GM21381 (cell line): Measurements from ENCODE around the gene HSPB7.
"Not testable (repeated sequence)": the region's sequence is repeated elsewhere in the genome, so short reads cannot be mapped to it uniquely, and the experiment has no call there.

ENCODE experiments used
- ATAC-seq: cut with Tn5 transposase; IDR thresholded peaks from one replicate; pipeline ENCODE4 v1.9.1; 2021; ENCODE audit warnings: mild to moderate bottlenecking, moderate library complexity; ENCODE audit not compliant: unreplicated experiment

The HSPB7 gene

DNA sequence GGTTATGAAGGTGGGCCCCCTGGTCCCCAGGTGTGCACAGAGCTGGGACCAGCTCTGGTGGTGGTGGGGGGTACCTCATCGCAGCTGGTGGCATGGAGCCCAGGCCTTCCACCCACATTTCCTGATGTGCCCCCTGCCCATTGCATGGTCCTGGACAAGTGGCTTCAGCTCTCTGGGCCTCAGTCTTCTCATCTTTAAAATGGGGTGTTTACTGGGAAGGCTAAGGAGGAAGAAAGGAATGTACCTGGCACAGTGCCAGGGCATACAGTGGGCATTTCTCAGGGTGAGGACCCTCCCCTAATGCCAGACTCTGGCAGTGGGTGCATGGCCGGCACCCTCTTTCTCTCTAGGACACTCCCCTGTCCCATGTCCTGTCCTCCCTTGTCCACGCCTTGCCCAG is 33.2 kb upstream of the HSPB7 start:
- ATAC-seq: no peak

DNA sequence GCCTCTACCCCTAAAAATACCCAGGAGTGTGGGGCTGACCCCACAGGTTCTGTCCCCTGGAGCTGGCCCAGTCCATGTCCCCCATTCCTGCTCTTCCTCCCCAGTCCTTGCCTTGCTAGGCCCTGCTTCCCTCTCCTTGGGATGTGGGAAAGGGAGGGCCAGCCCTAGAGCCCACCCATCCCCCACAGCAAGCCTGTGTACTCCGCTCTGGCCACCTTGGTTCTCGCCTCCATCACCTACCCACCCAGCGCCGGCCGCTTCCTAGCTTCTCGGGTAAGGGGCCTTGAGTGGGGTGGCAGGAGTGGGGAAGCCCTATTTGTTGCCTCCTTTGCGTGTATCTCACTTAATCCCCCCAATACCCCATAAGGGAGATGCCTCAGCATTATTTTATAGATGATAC is 32.5 kb upstream of the HSPB7 start:
- ATAC-seq: no peak

DNA sequence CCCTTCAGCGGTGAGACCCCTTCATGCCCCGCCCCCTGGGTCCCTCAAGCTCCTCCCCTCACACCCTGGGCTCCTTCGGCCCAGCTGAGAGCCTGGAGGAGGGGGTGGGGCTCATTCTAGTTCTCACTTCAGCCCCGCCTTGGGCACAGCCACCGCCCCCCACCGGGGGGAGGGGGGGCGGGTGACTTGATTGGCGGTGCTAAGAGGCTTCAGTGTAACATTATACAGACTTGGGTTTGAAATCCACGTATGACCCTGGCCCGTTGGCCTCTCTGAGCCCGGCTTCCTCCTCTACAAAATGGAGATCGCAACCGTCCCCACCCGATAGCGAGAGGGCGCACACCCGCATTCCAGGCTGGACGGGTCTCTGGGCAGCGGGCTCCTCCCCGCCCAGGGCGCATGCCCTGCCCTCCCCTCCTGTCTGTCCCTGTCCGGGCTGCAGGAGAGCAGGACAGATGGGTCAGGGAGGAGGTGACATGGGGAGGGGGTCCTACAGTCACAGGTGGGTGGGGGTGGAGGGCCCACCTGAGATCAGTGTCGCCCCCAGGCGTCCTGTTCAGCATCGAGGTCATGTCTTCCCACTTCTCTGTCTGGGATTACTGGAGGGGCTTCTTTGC is 30.8 kb upstream of the HSPB7 start:
- no peak for ATAC-seq

DNA sequence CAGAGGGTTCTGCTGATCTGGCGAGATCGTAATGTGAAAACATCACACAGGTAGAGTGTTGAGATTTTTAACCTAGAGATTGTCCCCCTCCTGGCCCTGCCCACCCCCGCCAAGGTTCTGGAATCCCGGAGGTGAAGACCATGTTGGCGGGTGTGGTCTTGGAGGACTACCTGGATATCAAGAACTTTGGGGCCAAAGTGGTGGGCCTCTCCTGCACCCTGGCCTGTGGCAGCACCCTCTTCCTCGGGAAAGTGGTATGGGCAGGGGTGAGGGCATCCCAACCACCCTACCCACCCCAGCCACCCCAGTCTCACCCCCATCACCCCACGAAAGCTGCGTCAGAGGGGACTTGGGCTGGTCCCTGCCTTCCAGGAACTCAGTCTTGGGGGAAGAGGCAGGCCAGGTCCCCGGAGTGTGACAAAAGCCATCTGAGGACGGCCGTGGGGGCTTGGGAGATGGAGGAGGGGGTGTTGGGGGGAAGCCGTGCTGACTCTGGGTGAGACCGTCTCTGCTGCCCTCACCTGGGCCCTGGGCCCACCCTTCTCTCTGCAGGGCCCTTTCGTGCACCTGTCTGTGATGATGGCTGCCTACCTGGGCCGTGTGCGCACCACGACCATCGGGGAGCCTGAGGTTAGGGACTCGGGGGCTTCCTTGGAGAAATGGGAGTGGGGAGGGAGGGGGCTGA is 30.1 kb upstream of the HSPB7 start:
- ATAC-seq: no peak

DNA sequence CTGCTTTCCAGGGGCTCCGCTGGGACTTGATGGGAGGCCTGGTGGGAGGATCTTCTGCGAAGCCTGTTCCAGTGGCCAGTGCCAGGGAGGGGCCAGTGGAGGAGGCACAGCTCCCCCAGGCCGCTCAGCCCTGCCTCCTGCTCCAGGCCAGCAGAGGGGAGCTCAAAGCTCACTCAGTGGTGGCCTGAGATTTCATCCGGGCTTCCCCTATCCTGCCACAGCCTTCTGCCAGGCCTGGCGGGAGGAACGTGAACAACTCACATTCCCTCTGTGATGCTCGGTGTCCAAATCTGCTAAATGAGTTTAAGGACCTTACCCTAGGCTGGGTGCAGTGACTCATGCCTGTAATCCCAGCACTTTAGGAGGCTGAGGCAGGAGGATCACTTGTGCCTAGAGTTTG is 29.0 kb upstream of the HSPB7 start:
- no peak for ATAC-seq

DNA sequence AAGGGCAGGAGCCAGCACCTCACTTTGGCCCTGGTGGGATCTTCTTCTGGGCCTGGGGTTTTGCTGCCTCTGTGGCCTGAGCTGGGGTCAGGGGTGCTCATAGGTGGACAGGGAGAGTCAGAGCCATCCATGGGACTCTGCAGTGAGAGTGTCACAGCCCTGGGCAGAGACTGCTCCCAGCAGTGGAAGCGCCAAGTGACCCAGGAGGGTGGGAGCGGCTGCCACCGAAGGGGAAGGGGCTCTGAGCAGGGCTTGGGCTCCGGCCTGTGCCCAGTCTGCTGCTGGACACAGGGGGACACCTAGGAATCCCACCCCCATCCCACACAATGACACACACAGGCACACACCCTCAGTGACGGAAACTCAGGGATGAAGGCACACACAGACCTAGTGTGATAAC is 26.1 kb upstream of the HSPB7 start:
- ATAC-seq: no peak

DNA sequence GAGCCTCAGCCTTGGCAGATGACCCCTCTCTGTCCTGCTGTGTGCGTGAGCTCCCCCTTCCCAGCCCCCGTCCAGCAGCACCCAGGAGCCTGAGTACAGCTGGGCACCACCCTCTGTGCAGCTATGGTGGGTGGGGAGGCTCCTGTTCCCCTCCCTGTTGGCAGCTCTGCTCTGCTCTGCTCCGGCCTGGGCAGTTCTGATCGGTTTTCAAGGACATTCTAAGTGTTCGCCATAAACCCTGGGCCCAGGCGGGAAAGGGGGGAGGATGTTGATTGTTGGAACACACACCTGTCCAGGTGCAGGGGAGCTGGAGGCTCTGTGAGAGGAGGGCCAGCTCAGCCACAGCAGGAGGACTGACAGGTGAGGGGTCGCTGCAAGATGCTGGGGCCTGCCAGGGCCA is 25.7 kb upstream of the HSPB7 start, which contains the start of gene CLCNKB:
Gene CLCNKB (plus strand): TSS at position 262 of the 400 bp plus-strand sequence. CDS start 711 bp downstream, outside the sequence.
- no peak for ATAC-seq

DNA sequence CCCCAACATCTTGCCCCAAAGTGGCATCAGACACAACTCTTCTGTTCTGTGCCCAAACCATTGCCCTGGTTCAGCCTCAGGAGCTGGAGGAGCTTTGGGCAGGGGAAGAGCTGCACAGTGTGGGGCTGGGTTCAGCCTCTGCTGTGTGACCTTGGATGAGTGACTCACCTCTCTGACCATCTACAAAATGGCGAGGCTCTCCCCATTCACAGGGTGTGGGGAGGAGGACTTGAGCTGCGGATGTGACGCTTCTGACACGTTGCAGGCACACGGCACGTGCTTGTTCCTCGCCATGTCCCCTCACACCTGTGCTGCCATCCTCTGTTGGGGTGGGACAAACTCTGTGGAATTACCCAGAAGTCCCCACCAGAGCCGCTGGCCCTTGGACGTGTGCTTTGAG is 24.8 kb upstream of the HSPB7 start:
- ATAC-seq: not testable (repeated sequence)

DNA sequence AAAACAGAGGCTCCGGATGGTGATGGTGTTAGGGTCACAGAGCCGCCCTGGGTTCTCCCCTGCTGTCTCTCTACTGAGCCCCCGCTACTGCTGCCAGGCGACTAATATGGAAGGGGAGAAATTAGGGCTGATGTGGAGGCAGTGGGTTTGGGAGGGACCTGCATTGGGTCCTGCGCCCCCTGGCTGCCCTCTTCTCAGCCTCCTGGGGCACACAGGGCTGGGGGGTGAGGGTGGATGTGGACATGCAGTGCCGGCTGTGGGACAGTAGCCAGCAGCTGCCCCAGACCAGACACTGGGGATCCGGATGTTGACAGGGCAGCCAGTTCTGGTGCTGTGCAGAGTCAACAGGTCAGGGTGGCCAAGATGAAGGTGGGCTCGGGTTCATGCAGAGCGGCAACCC is 24.3 kb upstream of the HSPB7 start:
- no peak for ATAC-seq

DNA sequence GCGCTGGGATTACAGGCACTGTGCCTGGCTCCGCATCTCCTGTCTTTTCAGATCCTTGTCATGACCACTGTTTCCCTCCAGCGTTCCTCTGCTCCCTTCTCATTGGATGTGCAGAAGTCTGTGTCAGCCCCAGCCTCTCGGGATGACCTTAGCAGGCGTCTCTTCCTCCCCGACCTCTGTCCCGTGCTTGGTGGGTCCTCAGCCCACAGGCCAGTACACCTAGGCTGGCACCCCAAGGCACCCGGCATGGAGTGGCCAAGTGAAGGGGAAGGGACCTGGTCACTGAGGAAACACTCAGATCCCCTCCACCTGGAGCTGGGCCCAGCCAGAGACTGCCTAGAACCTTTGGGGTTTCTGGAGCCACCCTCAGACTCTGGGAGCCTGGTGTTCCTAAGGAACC is 23.4 kb upstream of the HSPB7 start:
- ATAC-seq: no peak

DNA sequence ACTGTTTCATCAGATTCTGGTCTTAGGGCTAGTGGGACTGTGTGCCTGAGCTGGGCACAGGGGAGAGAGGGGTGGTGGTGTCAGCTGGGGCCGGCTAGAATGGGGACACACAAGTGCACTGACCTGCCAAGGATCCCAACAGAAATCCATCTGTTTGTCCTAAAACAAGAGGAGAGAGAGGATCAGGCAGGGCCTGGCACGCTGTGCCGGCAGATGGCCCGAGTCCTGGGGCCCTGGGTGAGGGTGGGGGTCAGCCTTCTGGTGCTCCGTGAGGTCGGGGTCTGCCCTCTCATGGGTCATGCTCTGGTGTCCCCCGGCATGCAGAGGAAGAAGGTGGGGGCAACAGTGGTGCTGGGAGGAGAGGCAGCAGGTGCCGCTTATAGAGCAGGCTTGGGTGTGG is 22.0 kb upstream of the HSPB7 start:
- not testable (repeated sequence) for ATAC-seq

DNA sequence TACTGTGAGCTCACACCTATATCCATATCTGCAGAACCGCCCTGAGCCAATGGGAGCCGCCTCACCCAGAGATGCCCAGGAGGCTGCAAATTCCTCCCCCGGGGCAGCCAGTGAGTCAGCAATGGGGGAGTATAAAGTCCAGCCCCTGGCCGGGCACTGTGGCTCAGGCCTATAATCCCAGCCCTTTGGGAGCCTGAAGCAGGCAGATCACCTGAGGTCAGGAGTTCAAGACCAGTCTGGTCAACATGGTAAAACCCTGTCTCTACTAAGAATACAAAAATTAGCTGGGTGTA is 20.7 kb upstream of the HSPB7 start:
- ATAC-seq: no peak

DNA sequence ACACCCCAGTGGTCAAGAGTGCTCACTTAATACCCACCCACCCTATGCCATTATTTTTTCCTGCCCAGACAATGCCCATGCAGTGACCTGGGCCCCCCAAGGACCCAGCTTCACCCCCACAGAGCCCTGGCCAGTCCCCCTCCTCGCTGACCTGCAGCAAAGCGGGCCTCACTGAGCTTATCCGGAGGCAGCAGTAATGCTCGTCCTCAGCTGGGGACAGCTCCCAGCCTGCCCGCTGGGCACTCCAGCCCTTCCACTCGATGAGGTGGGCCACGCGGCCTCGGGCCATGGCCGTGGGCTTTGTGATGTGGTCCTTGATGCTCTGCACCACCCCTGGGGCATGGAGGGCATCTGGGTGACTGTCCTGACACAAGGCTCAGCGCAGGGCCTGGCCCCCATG is 18.6 kb upstream of the HSPB7 start:
- ATAC-seq: not testable (repeated sequence)

DNA sequence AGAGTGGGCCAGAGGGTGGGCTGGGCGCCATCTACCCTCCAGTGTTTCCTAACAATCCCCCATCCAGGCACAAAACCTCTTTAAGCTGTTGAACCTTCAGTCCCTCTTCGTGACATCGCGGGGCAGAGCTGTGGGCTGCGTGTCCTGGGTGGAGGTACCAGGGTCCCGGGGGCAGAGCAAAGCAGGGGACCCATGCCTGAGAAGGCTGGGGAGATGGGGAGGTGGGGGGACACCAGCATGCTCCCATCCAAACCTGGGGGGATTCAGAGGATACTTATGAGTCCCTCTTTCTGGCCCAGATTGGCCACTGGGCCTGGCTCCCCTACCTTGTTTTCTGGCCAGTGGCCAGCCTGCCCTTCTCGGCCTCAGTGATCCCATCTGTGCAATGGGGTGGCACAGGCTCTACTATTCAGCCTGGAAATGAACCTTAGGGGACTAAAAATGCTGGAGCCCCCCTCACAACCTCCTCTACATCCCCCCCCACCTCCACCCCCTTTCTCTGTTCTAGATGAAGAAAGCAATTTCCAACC is 15.3 kb upstream of the HSPB7 start:
- not testable (repeated sequence) for ATAC-seq

DNA sequence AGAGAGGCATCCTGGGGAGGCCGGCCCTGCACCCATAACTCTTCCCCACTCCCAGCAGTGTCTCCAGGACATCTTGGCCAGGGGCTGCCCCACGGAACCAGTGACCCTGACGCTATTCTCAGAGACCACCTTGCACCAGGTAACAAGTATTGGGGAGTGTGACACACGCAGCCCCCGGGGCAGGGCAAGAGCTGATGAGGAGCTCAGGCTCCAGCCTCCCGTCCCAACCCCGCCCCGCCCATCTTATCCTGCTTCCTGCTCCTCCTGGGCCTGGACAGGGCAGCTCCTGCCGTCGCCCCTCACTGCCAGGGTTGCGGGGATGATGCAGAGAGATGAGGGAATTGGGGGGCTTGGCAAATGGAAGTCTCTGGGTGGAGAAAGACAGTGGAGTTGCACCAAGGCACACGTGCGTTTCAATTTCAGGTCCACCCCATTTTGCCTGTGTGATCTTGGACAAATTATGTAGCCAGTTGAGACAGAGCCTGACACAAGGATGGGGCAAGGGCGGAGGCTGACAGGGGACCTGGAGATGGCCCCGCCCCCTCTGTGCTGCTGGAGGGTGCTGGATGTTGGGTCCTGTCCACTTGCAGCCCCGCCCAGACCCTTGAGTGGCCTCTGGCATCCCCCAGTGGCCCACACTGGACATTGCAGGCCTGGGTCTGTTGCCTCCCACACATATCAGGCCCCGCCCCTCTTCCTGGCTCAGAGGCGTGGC is 14.7 kb upstream of the HSPB7 start:
- no peak for ATAC-seq

DNA sequence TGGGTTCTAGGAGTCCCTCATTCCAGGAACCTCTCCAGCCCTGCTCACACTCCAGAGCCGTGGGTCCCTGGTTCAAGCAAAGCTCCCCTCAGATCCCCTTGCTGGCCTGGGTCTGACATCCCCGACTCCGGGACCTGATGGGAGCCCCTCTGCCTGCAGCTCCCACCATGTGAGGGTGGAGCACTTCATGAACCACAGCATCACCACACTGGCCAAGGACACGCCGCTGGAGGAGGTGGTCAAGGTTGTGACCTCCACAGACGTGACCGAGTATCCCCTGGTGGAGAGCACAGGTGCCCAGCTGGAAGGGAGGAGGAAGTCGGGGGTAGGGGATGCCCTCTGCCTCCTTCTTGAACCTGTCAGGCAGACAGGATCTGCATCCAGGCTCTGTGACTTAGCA is 13.7 kb upstream of the HSPB7 start:
- ATAC-seq: no peak

DNA sequence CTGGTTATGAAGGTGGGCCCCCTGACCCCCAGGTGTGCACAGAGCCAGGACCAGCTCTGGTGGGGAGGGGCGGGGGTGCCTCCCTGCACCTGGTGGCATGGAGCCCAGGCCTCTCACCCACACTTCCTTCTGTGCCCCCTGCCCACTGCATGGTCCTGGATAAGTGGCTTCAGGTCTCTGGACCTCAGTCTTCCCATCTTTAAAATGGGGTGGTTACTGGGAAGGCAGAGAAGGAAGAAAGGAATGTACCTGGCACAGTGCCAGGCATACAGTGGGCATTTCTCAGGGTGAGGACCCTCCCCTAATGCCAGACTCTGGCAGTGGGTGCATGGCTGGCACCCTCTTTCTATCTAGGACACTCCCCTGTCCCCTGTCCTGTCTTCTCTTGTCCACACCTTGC is 11.4 kb upstream of the HSPB7 start:
- no peak for ATAC-seq

DNA sequence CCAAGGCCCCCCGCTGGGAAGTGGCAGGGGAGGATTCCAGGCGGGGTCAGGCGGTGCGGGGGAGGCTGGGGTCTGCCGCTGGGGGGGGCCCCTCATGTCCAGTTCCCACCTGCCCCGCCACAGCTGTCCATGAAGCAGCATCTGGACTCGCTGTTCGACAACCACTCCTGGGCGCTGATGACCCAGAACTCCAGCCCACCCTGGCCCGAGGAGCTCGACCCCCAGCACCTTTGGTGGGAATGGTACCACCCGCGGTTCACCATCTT is 11.1 kb upstream of the HSPB7 start:
- not testable (repeated sequence) for ATAC-seq

DNA sequence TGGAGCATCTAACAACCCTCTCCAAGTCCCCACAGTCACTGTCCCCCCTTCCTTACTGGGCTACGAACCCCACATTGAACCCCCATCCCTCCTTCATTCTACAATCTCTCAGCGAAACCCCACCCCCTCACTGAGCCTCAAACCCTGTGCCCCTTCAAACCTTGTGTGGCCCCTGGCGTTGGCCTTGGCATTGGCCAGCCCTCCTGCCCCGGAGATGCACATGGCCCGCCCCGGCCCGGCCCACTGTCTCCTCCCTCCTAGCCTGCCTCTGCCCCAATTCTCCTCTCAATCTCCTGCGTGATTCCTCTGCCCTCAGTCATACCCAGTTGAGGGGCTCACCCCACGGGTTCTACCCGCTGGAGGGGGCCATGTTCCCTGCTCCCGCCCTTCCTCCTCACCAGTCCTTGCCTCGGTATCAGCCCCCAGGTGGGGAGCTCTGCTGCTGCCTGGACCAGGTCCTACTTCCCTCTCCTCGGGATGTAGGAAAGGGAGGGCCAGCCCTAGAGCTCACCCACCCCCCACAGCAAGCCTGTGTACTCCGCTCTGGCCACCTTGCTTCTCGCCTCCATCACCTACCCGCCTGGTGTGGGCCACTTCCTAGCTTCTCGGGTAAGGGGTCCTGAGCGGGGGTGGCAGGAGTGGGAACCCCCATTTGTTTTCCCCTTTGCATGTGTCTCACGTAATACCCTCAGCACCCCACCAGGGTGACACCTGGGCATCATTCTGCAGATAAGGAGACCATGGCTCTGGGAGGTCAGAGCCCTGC is 10.6 kb upstream of the HSPB7 start:
- no peak for ATAC-seq

DNA sequence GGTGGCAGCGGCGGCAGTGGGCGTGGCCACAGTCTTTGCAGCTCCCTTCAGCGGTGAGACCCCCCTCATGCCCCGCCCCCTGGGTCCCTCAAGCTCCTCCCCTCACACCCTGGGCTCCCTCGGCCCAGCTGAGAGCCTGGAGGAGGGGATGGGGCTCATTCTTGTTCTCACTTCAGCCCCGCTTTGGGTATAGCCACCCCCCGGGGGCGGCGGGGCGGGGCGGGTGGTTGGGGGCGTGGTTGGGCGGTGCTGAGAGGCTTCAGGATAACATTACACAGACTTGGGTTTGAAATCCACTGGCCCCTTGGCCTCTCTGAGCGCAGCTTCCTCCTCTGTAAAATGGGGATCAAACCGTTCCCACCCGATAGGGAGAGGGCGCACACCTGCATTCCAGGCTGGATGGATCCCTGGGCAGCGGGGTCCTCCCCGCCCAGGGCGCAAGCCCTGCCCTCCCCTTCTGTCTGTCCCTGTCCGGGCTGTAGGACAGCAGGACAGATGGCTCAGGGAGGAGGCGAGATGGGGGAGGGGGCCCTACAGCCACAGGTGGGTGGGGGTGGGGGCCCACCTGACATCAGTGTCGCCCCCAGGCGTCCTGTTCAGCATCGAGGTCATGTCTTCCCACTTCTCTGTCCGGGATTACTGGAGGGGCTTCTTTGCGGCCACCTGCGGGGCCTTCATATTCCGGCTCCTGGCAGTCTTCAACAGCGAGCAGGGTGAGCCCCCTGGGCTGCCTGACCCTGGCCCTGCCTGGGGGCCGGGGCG is 9.1 kb upstream of the HSPB7 start:
- ATAC-seq: no peak

DNA sequence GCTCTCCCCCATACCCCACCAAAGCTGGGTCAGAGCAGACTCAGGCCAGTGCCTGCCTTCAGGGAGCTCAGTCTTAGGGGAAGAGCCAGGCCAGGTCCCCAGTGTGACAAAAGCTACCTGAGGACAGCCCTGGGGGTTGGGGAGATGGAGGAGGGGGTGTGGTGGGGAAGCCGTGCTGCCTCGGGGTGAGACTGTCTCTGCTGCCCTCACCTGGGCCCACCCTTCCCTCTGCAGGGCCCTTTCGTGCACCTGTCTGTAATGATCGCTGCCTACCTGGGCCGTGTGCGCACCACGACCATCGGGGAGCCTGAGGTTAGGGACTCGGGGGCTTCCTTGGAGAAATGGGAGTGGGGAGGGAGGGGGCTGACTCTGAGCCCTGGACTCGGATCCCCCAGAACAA is 8.5 kb upstream of the HSPB7 start:
- ATAC-seq: not testable (repeated sequence)
